ENCODE data around the gene TMEM171.

TMEM171 gene

DNA sequence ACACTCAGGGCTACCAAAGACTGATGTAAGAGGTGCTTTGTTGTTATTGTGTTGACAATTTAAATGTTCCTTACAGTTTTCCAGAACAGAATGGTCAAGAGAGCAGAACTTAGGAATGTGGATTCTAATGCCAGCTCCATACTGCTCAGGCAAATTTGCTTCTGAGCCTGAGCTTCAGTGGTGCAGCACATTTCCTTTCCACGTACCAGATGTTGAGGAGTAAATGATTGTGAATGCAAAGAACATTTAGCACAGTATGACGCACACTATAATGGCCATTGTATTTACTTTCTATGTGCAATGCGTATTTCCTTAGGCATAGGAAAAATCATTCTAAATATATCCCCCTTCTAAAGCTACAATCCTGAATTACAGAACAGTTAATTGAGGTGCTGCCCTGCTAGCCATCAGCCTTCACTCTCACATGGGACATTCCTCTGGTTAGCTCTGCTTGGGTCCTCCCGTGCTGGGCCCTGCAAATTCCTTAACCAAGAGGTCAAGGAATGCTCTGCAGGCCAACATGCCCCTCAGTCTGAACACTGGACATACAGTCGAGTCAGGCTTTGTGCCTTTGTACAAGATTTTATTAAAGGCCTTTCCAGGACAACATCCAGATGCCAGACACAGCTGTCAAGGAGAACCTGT lies 31.5 kb downstream of the TMEM171 start:
- DNase-seq (ENCODE audit: extremely low read depth in 1 of 2, low read depth in 1 of 2): no peak

DNA sequence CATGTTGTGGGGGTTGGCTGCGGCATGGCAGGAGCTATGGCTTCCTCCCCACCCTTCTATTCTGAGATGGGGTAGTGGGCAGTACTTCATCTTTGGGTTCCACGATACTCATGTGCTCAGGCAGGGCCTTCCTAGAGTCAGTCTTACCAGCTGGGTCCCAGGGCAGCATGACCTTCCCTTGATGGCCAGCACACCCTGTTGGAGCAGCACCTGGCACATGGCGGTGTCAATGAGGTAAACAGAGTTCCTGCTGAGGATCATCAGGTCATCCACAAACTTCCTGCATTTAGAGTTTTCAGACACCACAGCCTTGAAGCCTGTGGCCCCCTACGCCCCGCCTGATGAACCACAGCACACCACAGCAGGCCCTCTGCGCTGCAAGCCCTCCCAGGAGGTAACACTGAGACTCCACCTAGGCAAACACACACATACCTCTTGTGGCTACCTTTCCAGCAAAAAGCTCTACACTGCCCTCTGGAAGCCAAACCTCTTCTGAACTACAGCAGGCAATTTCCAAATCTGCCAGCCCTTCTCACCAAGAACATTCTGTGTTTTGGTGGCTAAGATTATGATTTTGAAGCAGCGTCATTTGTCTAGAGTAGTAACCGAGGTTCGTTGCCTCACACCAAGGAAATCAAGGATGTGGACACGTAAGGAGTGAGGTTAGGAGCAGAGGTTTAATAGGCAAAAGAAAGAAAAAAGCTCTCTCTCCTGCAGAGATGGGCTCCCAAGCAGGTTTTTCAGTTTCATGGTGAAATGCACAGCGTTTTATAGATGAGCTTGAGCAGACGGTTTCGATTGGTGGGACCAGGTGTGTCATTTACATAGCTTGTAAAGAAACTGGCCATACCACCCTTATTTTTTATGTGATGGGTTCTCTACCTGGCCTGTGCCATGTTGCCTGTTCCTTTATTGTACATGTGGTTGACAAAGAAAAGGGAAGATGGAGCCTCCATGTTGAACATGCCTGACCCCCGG lies 32.3 kb downstream of the TMEM171 start:
- no peak for DNase-seq (ENCODE audit: extremely low read depth in 1 of 2, low read depth in 1 of 2)

DNA sequence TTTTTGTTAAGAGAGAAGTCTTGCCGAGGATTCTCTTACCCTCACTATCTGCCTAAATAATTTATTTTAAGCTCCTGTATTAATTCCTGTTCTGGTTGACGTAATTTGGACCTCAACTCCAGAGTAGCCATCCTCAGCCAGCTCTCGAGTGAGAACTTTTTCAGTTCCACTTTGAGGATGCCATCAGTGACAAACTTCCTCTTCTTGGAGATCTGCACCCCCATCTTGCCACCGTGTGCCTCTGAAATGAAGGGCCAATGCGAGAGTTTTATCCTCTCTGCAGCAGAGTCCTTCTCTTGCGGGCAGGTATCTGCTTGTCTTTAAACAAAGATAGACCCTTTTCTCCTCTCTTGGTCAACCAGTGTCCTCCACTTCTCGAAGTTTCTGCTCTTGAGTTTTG lies 33.1 kb downstream of the TMEM171 start:
- DNase-seq (ENCODE audit: extremely low read depth in 1 of 2, low read depth in 1 of 2): no peak

DNA sequence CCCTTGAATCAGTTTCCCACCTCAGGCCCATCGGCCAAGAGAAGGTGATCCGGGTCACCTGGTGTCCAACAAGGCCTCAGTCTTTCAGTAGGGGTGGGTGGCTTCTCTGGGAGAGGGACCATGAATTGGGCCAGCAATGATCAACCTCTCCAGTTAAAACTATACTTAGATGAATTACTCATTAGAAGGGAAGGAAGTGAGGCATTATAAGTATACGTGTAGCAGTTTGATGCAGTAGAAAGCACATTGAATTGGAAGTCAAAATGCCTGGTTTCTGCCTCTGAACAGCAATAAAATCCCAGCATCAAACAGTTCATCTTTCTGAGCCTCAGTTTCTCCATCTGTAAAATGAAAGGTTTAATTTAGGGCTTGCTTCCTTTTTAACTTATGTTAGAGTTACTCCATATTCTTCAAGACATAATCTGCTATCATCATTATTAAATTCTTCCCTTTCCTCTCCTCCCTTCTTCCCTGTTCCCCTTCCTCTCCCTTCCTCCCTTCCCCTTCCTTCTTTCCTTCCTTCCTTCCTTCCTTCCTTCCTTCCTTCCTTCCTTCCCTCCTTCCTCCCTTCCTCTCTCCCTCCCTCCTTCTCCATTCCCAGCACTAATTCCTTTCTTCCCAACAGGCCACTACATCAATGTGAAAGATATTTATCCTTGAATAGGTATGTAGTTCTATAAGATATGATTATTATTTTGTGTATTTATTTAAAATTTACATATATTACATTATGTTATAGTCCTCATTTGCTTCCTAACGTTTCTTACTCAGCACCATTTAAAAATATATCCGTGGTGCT lies 34.0 kb downstream of the TMEM171 start:
- no peak for DNase-seq (ENCODE audit: extremely low read depth in 1 of 2, low read depth in 1 of 2)

DNA sequence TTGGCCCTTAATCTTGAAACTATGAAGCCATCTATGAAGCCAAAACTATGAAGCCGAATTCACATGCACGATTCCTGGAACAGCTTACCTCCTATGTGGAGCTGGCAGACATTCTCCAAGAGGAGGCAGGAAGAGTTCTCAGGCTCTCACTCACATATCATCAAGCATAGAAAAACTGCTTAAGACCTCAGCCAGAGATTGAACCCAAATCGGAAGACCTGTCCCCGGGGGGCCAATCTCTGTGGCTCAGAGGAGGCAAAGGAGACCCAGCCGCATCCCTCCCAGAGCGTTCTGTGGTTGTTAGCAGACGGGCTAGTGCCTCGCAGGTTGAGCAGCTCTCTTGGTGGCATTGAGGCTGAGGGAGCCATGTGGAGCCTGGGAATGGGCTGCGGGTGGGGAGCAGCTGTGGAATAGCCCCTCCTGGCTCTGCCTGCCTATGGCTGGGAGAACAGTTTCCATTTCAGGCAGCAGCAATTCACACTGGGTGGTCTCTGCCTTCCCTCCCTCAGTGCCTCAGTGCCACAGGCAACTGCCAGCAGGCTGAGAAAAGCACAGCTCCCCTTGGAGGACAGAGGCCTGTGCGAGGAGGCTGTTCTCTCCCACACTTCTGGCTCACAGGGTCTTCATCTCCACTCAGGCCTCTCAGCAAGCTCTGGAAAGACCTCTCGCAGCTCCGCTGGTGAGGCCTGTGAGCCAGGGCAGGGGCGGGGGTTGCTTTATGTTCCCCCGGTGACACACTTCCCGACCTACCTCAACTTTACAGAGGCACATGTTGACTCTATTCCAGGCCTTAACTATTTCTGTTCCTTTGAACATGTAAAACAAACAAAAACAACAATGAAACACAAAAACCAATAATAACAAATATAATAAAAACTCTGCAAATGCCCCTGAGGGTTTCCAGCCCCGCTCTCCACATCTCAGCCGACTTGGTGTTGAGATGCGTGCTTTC lies 35.2 kb downstream of the TMEM171 start:
- DNase-seq (ENCODE audit: extremely low read depth in 1 of 2, low read depth in 1 of 2): no peak

DNA sequence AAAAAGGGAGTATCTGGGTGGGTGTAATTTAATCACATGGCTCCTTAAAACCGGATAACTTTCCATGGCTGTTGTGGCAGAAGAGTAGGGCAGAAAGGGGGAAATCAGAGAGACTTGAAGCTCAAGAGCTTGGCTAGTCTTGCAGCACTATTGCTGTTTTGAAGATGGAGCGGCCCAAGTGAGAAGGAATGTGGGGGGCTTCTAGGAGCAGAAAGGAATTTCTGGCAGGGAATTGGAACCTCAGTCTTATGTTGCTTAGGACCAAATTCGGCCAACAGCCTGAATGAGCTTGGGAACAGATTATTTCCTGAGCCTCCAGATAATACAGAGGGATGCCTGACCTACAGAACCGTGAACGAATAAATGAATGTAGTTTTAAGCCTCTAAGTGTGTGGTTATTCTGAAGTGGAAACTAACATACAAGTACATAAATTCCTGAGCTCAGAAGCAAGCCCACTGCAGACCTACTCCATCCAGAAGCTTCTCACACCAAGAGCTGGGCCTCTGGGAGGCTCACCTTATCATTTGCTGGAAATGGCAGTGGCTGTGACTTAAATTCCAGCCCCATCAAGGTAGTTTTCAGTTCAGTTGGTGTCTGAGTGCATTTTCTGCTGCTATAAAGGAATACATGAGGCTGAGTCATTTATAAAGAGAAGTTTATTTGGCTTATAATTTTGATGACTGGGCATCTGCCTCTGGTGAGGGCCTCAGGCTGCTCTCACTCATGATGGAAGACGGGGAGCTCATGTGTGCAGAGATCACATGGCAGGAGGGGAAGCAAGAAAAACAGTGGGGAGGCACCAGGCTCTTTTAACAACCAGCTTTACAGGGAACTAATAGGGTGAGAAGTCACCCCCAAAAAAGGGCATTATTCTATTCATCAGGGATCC lies 37.3 kb downstream of the TMEM171 start:
- DNase-seq (ENCODE audit: extremely low read depth in 1 of 2, low read depth in 1 of 2): no peak

DNA sequence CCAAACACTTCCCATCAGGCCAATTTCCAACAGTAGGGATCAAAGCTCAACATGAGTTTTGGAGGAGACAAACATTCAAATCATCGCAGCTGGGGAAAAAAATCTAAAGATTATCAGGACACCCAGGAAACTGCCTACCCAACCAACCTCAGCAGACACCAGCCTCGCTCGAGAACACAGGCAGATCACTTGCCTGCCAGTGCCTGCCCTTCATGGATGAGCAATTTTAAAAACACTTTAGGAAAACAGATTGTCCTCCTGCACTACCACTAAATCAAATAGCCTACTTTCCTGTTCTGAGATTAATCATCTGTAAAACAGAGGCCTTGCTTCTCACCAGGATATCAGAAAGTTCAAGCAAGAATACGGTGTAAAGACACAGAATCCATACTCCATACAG lies 37.9 kb downstream of the TMEM171 start:
- DNase-seq (ENCODE audit: extremely low read depth in 1 of 2, low read depth in 1 of 2): no peak

DNA sequence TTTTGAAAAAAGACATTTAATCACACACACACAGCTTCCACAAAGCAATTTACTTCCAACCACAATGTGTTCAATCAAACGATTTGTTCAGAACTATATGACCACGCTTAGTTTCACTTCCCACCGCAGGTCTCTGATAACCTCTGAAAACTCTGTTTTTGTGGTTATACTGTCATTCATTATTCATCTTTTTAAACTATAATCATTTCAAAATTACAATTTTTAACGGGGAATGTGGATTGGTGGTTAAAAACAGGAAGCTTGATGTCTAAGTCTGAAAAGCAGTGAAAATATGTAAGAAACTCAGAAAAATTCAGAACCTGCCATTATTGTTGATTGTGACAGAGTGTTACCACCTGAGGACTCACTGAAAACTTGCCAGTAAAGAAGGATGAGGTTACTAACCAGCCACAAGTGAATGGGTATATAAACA lies 39.9 kb downstream of the TMEM171 start:
- DNase-seq (ENCODE audit: extremely low read depth in 1 of 2, low read depth in 1 of 2): no peak

DNA sequence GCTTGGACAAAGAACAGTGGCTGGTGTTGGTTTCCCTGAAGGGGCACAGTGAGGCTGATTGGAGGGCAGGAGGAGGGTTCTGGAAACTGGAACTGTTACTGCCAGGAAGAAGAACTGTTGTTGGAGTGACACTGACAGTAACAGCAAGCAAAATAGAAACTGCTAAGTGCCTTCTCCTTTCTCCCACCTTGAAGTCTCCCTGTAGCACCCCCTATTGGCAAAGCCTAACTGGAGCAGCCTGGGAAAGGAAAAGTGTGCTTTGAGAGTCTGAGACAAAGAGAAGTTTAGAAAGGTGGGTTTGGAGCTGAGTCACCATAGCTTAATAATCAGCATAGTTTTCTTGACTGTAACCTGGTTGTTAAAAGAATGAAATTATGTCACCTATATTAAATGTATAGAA lies 50.1 kb downstream of the TMEM171 start:
- no peak for DNase-seq (ENCODE audit: extremely low read depth in 1 of 2, low read depth in 1 of 2)

DNA sequence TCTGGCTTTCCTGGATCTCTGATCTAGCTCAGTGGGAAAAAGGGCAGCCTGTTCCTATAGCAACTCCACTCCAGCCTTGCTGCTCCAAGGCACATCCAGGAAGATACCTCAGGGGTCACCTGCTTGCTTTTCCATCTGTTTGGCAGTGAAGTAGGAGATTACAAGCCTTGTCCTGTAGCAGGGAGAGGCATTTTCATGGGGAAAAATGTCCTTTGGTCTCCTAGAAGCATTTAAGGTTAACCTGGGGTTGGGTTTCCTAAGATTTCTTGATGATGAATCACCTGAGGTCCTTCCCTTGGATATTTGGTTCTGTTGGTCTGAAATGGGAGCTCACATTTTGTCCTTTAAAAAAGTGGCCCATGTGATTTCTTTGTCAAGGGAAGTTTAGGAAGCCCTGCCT lies 51.1 kb downstream of the TMEM171 start:
- no peak for DNase-seq (ENCODE audit: extremely low read depth in 1 of 2, low read depth in 1 of 2)

DNA sequence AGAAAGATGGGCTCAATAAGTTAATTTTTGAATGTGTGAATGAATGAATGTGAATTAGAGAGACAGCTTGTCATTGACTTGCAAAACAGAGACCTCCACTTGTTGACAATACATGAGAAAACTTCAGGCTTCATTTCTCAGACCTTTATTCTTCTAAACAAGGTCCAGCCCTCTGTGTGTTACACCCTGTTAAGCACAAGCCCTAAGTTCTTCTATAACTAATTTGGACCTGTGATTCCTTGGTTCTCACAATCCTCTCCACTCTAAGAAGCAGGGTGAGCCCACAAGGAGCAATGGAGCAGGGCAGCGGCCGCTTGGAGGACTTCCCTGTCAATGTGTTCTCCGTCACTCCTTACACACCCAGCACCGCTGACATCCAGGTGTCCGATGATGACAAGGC lies 52.6 kb downstream of the TMEM171 start, which contains the start of gene TMEM174:
Gene TMEM174 (plus strand): TSS at position 243 of the 400 bp plus-strand sequence. CDS start 51 bp downstream, at position 294.
- DNase-seq (ENCODE audit: extremely low read depth in 1 of 2, low read depth in 1 of 2): no peak

DNA sequence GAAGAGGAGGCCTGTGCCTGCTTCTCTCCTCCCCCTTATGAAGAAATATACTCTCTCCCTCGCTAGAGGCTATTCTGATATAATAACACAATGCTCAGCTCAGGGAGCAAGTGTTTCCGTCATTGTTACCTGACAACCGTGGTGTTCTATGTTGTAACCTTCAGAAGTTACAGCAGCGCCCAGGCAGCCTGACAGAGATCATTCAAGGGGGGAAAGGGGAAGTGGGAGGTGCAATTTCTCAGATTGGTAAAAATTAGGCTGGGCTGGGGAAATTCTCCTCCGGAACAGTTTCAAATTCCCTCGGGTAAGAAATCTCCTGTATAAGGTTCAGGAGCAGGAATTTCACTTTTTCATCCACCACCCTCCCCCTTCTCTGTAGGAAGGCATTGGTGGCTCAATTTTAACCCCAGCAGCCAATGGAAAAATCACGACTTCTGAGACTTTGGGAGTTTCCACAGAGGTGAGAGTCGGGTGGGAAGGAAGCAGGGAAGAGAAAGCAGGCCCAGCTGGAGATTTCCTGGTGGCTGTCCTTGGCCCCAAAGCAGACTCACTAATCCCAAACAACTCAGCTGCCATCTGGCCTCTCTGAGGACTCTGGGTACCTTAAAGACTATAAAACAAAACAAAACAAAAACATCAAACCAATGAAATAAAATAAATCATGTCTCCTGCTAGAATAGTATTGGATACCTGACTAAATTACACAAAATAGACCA lies 53.9 kb downstream of the TMEM171 start:
- DNase-seq (ENCODE audit: extremely low read depth in 1 of 2, low read depth in 1 of 2): no peak

DNA sequence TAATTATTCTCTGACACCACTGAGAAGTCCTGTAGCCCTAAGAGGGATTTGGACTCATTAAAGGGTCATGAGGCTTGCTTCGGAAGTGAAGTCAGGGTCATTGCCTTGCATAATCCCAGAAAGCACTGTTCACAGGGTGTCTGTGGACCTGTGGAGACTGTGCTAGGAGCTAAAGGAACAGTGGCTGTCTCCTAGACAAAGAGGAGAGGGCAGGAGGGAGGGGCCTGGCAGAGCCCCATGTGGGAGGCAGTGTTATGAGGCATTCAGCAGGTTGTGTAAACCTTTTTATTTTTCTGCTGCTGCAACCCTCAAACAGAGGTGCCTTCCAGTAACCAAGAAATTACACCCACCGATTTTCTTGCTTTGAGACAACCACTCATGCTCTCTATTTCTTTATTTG lies 55.9 kb downstream of the TMEM171 start:
- DNase-seq (ENCODE audit: extremely low read depth in 1 of 2, low read depth in 1 of 2): no peak

DNA sequence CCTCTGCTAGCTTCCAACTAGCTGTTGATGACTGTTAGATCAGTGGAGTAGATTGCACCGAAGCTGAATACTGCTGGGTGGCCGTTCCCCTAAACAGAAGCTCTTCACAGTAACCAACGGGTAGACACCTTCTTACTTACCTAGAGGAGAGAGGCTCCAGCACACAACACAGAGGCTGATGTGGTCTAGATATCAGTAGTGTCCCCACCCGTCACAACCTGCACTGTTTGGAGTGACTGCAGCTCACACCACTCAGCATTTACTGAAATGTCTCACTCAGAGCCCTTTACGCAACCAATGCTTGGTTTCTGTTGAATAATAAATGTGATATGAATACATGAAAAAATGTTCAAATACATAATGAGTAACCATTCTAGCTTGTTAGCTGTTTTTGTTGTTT lies 57.9 kb downstream of the TMEM171 start:
- no peak for DNase-seq (ENCODE audit: extremely low read depth in 1 of 2, low read depth in 1 of 2)

DNA sequence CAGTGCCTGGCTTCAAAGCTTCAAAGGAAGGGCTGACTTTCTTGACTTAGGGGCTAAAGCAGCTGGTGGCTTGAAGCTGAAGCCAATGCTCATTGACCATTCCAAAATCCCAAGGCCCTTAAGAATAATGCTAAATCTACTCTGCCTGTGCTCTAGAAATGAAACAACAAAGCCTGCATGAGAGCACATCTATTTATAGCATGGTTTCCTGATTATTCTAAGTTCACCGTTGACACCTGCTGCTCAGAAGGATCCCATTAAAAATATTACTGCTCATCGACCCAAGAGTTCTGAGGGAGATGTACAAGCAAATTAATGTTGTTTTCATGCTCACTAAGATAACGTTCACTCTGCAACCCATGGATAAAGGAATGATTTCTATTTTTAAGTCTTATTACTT lies 59.4 kb downstream of the TMEM171 start:
- no peak for DNase-seq (ENCODE audit: extremely low read depth in 1 of 2, low read depth in 1 of 2)

DNA sequence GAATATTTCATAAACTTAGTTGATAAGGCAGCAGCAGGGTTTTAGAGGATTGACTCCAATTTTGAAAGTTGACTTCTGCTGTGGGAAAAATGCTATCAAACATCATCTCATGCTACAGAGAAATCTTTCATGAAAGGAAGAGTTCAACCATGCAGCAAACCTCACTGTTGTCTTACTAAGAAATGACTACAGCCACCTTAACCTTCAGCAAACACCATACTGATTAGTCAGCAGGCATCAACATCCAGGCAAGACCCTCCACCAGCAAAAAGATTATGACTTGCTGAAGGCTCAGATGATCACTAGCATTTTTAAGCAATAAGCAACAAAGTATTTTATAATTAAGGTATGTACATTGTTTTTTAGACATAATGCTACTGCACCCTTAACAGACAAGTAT lies 60.2 kb downstream of the TMEM171 start:
- DNase-seq (ENCODE audit: extremely low read depth in 1 of 2, low read depth in 1 of 2): no peak
